Thoracic aorta (tissue), 2 donors: ENCODE data around the gene DOCK3. TPM values are rescaled to one million over a fixed set of nuclear protein-coding genes. Genes with fewer than 3 reads are reported as not detected.
"Not testable (repeated sequence)": the region's sequence is repeated elsewhere in the genome, so short reads cannot be mapped to it uniquely, and the experiment has no call there.

Experiments used
- ATAC-seq: fragments of 150-250 bp; one replicate; pipeline ENCODE4 v1.8.0; 2017; ENCODE audit warnings: low read depth; ENCODE audit not compliant: insufficient number of reproducible peaks, low FRiP score
- DNase-seq: peaks from one replicate; pipeline ENCODE4 v3.0.0-alpha.2; 2020; ENCODE audit warnings: low spot score
- H3K27ac ChIP-seq, 2 donors: fragments of 200-600 bp; sonication (generic); 1 replicate in 1 of 2; 2 replicates in 1 of 2; pipeline ENCODE4 v1.5.1; 2016; ENCODE audit warnings: mild to moderate bottlenecking in 2 of 2, moderate library complexity in 2 of 2
- H3K27me3 ChIP-seq: fragments of 200-600 bp; sonication (generic); replicated peaks from 2 replicates; pipeline ENCODE4 v1.6.0; 2016; ENCODE audit warnings: mild to moderate bottlenecking; ENCODE audit not compliant: insufficient read depth
- H3K36me3 ChIP-seq: fragments of 200-600 bp; sonication (generic); one replicate; pipeline ENCODE4 v1.5.1; 2016
- H3K4me1 ChIP-seq, 2 donors: fragments of 200-600 bp; sonication (generic); 1 replicate in 1 of 2; 2 replicates in 1 of 2; pipeline versions ENCODE4 v1.5.1 to v1.6.0; 2016; ENCODE audit warnings: low read depth in 2 of 2, mild to moderate bottlenecking in 1 of 2; ENCODE audit not compliant: control insufficient read depth in 1 of 2
- H3K4me3 ChIP-seq: fragments of 200-600 bp; sonication (generic); 2 replicates; pipeline ENCODE4 v1.5.1; 2016; ENCODE audit warnings: mild to moderate bottlenecking
- H3K9me3 ChIP-seq: fragments of 200-600 bp; sonication (generic); 2 replicates; pipeline ENCODE4 v1.5.1; 2016
- total RNA-seq, 2 donors: library from RNA; depleted of rRNA; stranded (reverse); fragments of >200 nt; gene quantifications; one replicate each; pipeline versions ENCODE4 v1.1.0 to v1.2.3, GENCODE V29; 2016
- TF ChIP-seq, protein P1 (sequence below): fragments of 200-600 bp; sonication (generic); IDR thresholded peaks from one replicate; pipeline ENCODE4 v1.5.1; 2019; ENCODE audit warnings: antibody characterized with exemption

Gene DOCK3
- total RNA-seq, 2 donors from 2014 or later, result 0.14 to 0.71 TPM

DNA sequence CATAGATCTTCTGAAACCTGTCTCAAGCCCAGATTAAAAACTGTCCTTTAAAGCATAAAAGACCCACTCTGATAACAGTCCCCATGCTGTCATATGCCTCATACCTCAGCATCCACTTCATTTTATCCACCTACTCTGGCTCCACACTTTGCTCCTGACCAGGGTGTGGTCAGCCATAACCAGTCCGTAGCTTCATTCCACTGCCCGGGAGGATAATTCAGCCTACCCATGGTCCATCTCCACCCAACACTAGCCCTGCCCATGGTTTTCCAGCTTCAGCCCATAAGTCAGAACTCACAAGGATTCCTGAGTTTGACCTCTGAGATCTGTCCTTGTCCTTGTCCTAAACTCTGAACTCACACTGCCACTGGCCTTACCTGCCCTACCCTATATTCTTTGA is 448.2 kb downstream of the DOCK3 start:
- Histone ChIP-seq H3K4me3 (no peak overlapping the region), H3K9me3 (no peaks in the 10 kb centered on the region), H3K36me3 (no peaks in the 10 kb centered on the region), H3K4me1 (no peaks in the 10 kb centered on the region), H3K27ac (no peak overlapping the region), H3K27me3 (no peaks in the 10 kb centered on the region)
- DNase-seq, result no peak
- TF ChIP-seq, protein P1, sequence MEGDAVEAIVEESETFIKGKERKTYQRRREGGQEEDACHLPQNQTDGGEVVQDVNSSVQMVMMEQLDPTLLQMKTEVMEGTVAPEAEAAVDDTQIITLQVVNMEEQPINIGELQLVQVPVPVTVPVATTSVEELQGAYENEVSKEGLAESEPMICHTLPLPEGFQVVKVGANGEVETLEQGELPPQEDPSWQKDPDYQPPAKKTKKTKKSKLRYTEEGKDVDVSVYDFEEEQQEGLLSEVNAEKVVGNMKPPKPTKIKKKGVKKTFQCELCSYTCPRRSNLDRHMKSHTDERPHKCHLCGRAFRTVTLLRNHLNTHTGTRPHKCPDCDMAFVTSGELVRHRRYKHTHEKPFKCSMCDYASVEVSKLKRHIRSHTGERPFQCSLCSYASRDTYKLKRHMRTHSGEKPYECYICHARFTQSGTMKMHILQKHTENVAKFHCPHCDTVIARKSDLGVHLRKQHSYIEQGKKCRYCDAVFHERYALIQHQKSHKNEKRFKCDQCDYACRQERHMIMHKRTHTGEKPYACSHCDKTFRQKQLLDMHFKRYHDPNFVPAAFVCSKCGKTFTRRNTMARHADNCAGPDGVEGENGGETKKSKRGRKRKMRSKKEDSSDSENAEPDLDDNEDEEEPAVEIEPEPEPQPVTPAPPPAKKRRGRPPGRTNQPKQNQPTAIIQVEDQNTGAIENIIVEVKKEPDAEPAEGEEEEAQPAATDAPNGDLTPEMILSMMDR, result no peak
- ATAC-seq, result no peak

DNA sequence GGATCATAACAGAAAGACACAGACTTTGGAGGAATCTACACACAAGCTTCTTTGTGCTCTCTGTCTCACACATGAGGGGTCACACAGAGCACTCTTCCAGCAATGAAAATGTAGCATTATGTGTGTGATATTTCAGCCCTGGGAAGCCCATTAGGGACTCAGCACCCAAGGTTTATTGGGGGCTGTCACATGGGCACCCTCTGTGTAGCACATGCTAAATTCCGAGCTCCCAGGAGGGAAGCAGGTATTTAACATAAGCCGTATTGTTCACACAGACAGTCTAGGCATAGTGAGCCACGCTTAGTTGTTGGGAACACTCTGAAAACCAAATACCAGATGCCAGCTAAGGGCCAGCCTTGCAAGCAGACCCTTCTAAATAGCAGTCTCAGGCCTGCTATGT is 448.8 kb downstream of the DOCK3 start:
- no peaks in the 10 kb centered on the region for H3K4me1 ChIP-seq
- H3K27me3 ChIP-seq, result no peaks in the 10 kb centered on the region
- no peaks in the 10 kb centered on the region for H3K36me3 ChIP-seq
- no peaks in the 10 kb centered on the region for H3K9me3 ChIP-seq
- DNase-seq (no peak), ATAC-seq (no peak)
- H3K4me3 ChIP-seq, result no peak overlapping the region
- no peak overlapping the region for H3K27ac ChIP-seq
- TF ChIP-seq, protein P1, result no peak

DNA sequence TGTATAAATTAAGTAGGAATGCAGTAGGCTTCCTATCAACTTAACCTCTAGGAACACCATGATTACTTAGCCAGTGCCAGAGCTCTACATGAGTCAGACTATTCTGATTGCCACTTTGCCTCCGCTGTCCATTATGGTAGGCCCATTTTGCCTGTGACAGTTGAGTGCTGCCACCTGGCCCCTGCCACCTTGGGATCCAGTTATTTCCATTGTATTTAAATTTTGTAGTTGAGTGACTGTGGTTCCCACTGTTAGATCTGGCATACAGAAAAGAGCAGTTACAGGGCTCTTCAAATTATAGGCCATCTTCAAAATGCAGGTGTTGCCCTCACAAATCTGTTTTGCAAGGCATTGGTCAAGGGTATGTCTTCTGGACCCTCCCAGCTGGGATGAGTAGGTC is 456.9 kb downstream of the DOCK3 start:
- H3K27me3 ChIP-seq, ATAC-seq, H3K9me3 ChIP-seq, DNase-seq, H3K4me1 ChIP-seq, H3K4me3 ChIP-seq, H3K36me3 ChIP-seq, H3K27ac ChIP-seq: not testable (repeated sequence)

DNA sequence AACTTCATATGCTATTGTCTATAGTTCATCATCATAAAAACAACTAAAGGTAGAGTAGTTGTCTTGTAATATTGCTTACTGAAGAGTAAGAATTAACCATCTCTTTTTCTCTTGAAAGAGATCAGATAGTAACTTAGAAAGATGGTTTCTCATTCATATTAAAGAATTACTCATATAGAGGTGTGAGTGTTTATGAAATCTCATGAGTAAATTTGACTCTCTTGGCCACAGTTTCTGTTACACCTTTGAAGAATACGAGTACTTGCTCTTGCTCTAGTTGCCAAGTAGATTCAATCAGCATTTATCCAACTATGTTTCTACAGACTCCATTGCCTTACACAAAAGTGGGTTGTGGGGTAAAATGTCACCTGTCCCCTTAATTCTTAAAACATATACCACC is 463.0 kb downstream of the DOCK3 start:
- Histone ChIP-seq H3K27me3 (no peaks in the 10 kb centered on the region), H3K36me3 (no peaks in the 10 kb centered on the region), H3K9me3 (no peaks in the 10 kb centered on the region), H3K4me3 (no peak overlapping the region), H3K27ac (no peak overlapping the region), H3K4me1 (no peaks in the 10 kb centered on the region)
- ATAC-seq (no peak), DNase-seq (no peak)
- TF ChIP-seq, protein P1, result no peak

DNA sequence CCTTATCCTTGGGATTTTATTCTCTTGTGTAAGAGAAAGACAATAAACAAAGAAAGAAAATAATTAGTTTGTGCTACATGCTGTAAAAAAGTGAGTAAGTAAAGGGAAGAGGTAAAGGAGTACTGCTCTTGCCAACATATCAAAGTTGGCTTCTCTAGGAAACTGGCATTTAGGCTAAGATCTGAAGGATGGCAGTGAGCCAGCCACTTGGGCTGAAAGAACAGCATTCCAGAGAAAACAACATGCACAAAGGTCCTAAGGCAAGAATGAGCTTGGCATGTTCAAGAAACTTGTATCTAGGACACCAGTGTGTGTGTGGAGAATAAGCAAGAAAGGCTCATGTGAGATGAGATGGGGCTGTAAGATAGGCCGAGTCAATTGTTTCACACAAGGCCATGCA is 464.9 kb downstream of the DOCK3 start:
- Histone ChIP-seq H3K27me3 (no peaks in the 10 kb centered on the region), H3K4me1 (no peaks in the 10 kb centered on the region), H3K27ac (no peak overlapping the region), H3K36me3 (no peaks in the 10 kb centered on the region), H3K9me3 (no peaks in the 10 kb centered on the region), H3K4me3 (no peak overlapping the region)
- no peak for ATAC-seq
- no peak for DNase-seq
- TF ChIP-seq, protein P1, result no peak

DNA sequence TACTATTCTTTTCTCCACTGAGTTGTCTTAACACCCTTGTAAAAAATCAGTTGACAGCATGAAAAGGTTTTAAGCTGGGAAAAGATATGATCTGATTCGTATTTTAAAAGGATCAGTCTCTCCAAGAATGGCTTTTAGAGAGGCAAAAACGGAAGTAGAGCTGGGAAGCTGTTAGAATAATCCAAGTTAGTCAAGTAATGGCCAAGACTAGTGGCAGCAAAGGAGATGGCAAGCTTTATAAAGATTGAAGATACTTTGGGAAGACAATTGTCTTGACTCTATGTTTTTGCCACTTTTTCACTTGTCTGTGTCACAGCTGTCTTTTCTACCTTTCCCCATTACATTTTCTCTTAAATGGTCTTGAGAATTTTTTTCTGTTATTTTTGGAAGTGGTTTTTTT is 466.8 kb downstream of the DOCK3 start:
- Histone ChIP-seq H3K4me3 (no peak overlapping the region), H3K27me3 (no peaks in the 10 kb centered on the region), H3K27ac (no peak overlapping the region), H3K9me3 (no peaks in the 10 kb centered on the region), H3K36me3 (no peaks in the 10 kb centered on the region), H3K4me1 (no peaks in the 10 kb centered on the region)
- no peak for ATAC-seq
- no peak for DNase-seq
- TF ChIP-seq, protein P1, result no peak
